ENCODE results near the gene THBS4.

Gene THBS4

DNA sequence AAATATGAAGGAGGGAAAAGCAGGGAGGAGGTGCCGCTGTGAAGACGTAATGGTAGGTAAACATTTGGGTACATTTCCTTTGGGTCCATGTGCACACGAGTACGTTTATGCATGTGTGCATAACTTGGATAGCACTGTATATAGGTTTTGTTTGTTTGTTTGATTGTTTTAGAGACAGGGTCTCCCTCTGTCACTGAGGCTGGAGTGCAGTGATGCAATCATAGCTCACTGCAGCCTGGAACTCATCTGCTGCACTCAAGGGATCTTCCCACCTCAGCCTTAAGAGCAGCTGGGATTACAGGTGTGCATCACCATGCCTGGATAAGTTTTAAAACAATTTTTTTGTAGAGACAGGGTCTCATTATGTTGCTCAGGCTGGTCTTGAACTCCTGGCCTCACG lies 94.0 kb downstream of the THBS4 start:
- H3K4me3 ChIP-seq (ENCODE audit: low read depth, low read length) = no peak overlapping the region
- no peak for DNase-seq (ENCODE audit: low read depth)
- TF ChIP-seq, protein P1, sequence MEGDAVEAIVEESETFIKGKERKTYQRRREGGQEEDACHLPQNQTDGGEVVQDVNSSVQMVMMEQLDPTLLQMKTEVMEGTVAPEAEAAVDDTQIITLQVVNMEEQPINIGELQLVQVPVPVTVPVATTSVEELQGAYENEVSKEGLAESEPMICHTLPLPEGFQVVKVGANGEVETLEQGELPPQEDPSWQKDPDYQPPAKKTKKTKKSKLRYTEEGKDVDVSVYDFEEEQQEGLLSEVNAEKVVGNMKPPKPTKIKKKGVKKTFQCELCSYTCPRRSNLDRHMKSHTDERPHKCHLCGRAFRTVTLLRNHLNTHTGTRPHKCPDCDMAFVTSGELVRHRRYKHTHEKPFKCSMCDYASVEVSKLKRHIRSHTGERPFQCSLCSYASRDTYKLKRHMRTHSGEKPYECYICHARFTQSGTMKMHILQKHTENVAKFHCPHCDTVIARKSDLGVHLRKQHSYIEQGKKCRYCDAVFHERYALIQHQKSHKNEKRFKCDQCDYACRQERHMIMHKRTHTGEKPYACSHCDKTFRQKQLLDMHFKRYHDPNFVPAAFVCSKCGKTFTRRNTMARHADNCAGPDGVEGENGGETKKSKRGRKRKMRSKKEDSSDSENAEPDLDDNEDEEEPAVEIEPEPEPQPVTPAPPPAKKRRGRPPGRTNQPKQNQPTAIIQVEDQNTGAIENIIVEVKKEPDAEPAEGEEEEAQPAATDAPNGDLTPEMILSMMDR (IDR thresholded peaks at IDR 0.05; ENCODE audit: insufficient read depth, low read depth, low read length, missing control alignments) = no peak

Measured in GM12865 (cell line).